Measurements from ENCODE around the gene EPHA6.

DNA sequence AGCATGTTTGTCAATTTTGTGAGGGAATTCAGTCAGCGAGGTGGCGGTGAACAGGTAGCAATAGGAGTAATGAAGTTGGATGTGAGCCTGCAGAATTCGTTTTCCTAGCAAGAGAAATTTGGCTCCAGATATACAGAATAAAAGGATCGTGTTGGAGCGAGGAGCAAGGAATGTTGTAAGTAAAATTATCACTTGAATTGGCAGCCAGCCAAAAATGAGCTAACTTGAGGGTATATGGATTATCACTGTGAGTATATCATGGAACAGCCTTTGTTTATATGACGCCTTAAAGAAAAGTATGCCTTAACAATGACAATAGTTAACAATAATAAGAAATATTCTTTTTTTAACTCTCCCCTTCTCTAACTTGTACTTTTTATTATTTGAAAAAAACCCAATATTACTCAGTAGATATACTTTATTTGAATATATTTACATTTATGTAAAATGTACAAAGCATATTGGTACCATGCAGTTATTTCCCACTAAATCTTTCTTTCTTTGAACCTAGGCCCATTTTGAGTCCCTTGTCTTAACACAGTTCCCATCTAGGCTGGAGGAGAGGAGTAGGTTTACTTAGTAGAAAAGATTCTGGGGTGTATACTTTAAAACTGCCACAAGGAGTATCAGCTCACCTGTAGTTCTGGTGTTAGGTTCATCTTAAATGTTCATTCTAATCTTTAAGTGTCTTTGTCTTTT is 29.3 kb downstream of the EPHA6 start:
- TF ChIP-seq TAF1 (IDR thresholded peaks at IDR 0.05; ENCODE audit: low read depth, low read length) = no peak
- no peak for TF ChIP-seq POLR2A (IDR thresholded peaks at IDR 0.05; ENCODE audit: low read depth, low read length)
